CD4-positive, alpha-beta T cell treated with Interleukin-1 beta for 1 hour (primary cell): ENCODE results near the gene ATP2A3.

ENCODE experiments used
- DNase-seq, 2 donors: peaks; one replicate each; pipeline ENCODE4 v3.0.0-alpha.2; 2020 to 2022

ATP2A3 gene

DNA sequence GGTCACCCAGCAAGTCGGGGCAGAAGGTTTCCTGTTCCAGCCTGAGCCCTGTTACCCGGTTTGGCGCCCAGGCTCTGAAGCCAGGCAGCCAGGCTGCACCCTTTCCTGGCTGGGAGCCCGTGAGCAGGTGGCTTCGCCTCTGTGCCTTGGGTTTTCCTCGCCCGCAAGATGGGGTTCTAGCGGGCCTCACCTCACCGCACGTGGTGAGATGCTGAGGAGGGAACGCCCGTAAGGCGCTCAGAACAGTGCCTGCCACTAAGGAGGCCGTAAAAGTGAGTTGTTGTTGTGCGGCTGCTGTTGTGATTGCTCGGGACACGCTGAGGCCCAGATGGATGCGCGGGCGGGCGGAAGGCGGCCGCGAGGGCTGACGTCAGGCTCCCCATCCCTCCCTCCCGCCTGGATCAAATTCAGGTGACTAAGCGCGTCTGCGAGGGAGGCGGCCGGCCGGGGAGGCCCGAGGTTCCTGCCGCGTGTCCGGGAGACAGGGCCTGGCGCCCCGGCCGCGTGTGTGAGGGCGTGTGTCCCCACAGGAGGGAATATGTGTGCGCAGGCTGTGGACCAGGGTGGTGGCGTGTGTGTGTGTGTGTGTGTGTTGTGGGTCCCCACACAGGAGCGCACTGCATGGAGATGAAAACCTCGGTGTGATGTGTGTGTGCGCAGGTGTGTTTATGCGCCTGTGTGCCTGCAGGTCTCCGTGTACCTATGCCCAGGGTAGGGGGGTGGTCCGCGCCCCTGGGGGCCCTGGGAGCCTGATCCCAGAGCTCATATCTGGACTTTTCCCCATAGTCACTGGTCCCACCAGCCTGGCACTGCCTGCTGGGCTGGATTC lies 75.7 kb downstream of the ATP2A3 start:
- no peak for DNase-seq

DNA sequence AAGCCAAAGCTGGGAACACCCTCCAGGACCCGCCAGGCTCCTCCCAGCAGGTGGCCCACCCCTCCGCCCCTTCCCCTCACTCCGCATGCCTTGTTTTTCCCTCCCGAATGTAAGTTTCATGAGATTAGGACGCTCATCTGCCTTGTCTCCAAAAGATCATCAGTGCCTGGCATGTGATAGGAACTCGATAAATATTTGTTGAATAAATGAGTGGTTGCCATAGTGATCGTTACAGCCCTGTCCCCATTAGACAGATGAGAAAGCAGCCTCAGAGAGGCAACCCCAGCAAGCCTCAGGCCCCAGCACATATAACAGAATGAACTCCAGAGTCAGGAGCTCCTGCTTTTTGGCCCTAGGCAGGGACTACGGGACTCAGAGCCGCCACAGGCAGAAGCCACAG lies 76.4 kb downstream of the ATP2A3 start:
- no peak for DNase-seq

DNA sequence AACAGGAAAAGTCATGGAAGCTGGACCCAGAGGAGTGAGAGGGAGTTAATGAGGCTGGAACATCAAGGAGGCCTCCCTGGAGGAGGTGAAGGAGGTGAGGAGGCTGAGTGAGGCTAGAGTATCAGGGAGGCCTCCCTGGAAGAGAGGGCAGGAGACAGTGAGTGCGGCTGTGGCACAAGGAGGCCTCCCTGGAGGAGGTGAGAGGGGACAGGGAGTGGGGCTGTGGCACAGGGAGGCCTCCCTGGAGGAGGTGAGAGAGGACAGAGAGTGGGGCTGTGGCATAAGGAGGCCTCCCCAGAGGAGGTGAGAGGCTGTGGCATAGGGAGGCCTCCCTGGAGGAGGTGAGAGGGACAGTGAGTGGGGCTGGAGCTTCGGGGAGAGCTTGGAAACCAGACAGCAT lies 76.8 kb downstream of the ATP2A3 start:
- no peak for DNase-seq

DNA sequence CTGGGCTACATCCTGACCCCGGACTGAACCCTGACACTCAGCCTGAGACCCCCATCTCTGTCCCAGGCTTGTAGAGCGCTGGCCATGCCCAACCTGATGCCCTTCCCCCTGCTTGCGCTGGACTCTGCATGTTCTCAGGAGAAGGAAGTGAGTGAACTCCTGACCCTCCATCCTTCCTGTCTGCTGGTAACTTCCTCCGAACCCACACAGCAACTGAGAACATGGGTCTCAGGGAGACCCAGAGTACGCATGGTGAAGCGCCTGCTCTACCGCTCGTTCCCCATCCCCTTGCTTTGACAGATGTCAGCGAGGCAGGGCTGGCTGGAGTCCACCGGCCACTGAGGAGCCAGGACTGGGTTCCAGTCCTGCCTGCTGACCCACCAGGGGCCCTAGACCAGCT lies 77.5 kb downstream of the ATP2A3 start:
- DNase-seq: peak; percentile 18 to 48

DNA sequence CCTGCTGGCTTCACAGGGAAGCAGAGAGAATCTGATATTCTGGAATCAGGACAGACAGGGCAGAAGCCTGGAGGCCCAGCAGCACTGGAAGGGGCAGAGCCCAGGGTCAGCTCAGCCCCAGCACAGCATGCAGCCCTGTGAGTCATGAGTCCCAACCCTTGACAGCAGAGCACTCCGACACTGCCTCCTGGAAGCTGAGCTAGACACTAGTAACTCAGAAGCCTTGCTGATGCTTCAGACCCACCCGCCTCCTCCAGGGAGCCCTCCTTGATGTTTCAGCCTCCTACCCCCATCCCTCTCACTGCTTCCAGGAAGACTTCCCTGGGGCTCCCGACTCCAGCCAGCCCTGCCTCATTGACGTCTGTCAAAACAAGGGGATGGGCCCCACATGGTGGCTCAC lies 78.3 kb downstream of the ATP2A3 start:
- no peak for DNase-seq

DNA sequence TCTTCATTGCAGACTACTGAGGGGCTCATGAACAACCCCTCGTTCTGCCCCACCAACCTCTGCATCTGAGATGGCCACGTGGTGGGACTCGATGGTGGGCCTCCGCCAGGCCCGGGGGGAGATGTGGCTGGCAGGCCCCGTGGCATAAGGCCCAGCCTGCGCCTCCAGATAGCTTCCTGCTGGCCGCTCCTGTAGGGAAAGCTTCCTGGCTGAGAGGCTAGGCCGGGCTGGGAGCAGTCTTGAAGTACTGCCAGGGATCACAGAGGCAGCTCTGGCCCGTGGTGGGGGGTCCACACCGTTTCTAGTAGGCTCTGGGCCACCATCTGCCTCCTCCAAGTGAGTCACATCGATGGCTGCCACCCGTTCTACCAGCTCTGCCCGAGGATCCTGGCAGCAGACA lies 79.0 kb downstream of the ATP2A3 start:
- DNase-seq: no peak

DNA sequence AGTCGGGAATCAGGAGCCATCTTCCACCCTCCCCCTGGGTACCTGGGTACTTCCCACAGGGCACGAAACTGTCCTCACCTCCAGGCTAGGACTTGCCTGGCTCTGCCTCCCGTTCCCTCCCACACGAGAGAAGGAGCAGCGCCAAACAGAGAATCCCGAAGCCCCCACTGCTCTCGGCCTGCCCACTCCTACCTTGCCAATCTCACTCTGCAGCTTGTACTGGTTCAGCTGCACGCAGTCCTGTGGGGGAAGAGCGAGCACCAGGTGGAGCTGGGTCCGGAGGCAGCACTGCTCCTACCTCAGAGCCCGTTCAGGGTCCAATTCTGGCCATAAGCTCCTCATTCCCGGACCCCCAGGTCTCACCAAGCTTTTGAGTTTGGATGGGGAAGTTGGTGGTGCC lies 80.0 kb downstream of the ATP2A3 start:
- no peak for DNase-seq

DNA sequence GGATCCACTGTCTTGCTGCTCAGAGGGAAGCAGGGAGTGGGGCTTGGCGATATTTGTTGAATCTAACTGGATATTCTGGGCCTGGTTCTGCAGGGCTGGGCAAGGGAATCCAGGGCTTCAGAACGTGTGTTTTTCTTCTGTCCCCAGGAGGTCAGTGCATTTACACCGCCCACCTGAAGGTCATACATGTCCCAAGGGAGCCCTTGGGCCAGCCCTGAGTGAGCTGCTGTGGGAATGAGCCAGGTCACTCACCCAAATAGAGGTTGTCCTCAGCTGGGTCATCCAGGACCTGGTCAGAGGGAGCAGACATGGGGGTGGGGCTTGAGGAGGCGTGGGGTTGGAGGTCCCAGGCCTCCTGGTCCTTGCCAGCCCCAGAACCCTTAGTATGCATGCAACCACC lies 82.0 kb downstream of the ATP2A3 start:
- no peak for DNase-seq

DNA sequence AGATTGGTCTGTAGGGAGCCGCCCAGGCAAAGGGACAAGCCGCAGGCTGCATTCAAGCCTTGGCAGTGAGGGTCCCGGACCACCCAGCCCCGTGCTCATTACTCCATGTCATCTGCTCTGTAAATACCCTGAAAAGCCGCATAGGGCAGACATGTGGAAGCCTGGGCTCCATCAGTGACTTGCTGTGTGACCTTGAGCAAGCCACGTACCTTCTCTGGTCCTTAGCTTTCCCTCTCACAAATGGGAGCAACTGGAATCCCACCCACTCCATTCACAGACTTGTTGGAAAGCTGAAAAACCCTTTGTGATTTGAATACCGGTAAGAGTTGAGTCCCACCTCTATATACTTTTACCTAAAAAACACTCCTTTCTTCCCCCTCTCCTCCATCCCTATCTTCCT lies 83.3 kb downstream of the ATP2A3 start:
- no peak for DNase-seq

DNA sequence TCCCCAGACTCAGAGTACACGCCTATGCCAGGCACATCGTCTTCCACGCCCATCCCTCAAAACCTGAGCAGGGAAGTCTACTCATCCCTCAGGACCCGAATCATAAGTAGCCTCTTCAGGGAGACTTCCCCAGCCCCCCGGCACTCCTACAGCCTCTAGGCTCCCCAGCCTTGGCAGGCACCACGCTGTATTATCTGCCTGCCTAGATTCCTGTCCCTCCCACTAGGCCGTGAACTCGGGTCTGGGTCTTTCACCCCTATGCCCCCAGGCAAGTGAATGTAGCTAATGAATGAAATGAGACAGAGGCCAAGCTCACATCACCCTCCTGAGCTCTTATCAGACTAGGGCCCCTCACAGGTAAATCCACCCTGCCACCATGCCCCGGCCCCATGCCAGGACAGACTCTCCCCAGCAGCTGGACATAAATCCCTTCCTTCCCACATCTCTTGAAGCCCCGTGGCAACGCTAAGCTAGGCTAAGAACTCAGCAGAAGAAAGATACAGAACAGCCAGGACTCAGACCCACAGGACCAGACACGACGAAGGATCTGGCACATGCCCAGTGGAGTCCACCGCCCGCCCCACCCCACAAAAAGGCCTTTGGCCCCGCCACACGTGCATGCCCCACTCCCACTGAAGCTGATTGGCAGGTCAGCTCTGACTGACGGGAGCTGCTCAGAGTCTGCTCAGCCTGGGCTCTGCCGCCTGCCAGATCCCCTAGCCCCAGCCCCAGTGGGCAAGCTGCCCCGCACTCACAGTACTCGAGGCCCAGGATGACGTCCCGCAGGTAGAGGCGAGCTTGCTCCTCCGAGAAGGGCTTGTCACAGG lies 84.4 kb downstream of the ATP2A3 start:
- DNase-seq: no peak

DNA sequence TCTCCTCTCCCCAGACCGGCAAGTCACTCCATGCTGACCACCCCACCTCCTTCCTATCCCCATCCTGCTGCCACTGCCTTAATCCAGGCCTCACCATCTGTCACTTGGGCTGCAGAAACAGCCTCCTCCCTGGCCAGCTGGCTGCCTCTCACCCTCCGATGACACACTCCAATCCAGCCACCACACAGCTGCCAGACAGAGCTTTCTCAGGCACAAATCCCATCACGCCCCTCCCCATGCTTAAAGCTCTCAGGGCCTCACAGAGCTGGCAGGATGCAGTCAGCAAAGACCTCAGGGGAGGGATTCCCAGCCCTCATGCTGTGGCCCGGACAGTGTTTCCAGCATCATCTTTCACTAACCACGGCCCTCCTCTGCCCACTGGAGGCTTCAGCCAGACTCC lies 85.1 kb downstream of the ATP2A3 start:
- no peak for DNase-seq

DNA sequence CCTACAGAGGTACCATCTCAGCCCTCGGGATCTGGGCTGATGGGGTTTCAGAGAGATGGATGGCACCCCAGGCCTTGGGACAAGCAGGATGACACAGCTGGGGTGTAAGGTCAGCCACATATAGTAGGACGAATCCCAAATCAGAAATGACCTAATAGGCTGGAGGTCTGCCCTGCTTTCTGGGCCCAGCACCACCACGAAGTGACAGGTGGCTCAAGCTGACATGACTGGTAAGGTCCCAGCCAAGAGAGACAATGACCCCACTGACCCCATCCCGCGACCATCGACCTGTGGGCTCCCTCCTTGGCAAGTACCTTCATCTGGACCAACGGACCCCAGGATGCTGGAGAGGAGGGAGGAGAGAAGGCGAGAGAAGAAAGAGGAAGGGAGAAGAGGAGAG lies 87.0 kb downstream of the ATP2A3 start:
- no peak for DNase-seq

DNA sequence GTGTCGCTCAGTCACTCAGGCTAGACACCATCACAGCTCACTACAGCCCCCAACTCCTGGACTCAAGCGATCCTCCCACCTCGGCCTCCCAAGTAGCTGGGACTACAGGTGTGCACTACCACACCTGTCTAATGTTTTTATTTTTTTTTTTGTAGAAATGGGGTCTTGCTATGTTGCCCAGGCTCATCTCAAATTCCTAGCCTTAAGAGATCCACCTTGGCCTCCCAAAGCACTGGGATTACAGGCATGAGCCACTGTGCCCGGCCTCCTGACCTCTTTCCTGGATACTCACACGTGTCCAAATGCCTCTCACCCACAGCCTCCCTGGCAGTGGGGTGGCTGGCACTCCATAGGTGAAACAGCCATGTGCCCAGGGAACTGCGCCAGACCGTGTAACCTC lies 88.9 kb downstream of the ATP2A3 start:
- no peak for DNase-seq
